Upper lobe of left lung (tissue), 4 donors: ENCODE data around the gene VSIG1.

Source experiments
- POLR2A ChIP-seq, 4 donors: fragments of 450-650 bp; IDR thresholded peaks; one replicate each; pipeline ENCODE4 v1.5.1; 2016 to 2017; ENCODE audit warnings: antibody characterized with exemption in 4 of 4, mild to moderate bottlenecking in 2 of 4
- POLR2AphosphoS5 ChIP-seq, 2 donors: sonication (generic); formaldehyde crosslinking; IDR thresholded peaks; one replicate each; pipeline ENCODE4 v1.5.1; 2017; ENCODE audit warnings: antibody characterized with exemption in 2 of 2
- TF ChIP-seq, protein P1 (sequence below), 6 experiments: fragments of 450-650 bp in 4 of 6; fragments of 200-600 bp in 2 of 6; sonication (generic) in 2 of 6; IDR thresholded peaks; one replicate each; pipeline ENCODE4 v1.5.1; 2016 to 2019; ENCODE audit warnings: antibody characterized with exemption in 6 of 6

GRCh38 chrX:108032944-108033343 is 11.9 kb upstream of the VSIG1 start:
- TF ChIP-seq, protein P1, sequence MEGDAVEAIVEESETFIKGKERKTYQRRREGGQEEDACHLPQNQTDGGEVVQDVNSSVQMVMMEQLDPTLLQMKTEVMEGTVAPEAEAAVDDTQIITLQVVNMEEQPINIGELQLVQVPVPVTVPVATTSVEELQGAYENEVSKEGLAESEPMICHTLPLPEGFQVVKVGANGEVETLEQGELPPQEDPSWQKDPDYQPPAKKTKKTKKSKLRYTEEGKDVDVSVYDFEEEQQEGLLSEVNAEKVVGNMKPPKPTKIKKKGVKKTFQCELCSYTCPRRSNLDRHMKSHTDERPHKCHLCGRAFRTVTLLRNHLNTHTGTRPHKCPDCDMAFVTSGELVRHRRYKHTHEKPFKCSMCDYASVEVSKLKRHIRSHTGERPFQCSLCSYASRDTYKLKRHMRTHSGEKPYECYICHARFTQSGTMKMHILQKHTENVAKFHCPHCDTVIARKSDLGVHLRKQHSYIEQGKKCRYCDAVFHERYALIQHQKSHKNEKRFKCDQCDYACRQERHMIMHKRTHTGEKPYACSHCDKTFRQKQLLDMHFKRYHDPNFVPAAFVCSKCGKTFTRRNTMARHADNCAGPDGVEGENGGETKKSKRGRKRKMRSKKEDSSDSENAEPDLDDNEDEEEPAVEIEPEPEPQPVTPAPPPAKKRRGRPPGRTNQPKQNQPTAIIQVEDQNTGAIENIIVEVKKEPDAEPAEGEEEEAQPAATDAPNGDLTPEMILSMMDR (IDR thresholded peaks at IDR 0.05): no peak
- TF ChIP-seq POLR2A (IDR thresholded peaks at IDR 0.05) (no peak), POLR2AphosphoS5 (IDR thresholded peaks at IDR 0.05) (no peak)
